ENCODE data around the gene TM7SF2.

- TF ChIP-seq EZH2phosphoT487 (IDR thresholded peaks at IDR 0.05; ENCODE audit: insufficient read depth, low read depth) (no peak), EZH2 (IDR thresholded peaks at IDR 0.05; ENCODE audit: insufficient read depth, poor library complexity, severe bottlenecking) (no peak)
Measured at GRCh38 chr11:65066805-65067291, 44.8 kb upstream of the TM7SF2 start.
